Prostate gland (tissue), 2 donors: Measurements from ENCODE around the gene IL4. TPM values are rescaled to one million over a fixed set of nuclear protein-coding genes. Genes with fewer than 3 reads are reported as not detected.

Experiments used
- DNase-seq: peaks from one replicate; pipeline ENCODE4 v3.0.0-alpha.2; 2019; ENCODE audit warnings: low spot score
- H3K27ac ChIP-seq, 2 donors: fragments of 200-600 bp; sonication (generic); 2 replicates each; pipeline ENCODE4 v1.5.1; 2017 to 2019
- H3K27me3 ChIP-seq: fragments of 200-600 bp; sonication (generic); replicated peaks from 2 replicates; pipeline ENCODE4 v1.5.1; 2019; ENCODE audit not compliant: insufficient read depth
- H3K36me3 ChIP-seq, 2 donors: fragments of 200-600 bp; sonication (generic); 1 replicate in 1 of 2; 2 replicates in 1 of 2; pipeline versions ENCODE4 v1.5.1 to v1.8.1; 2017 to 2019
- H3K4me1 ChIP-seq: fragments of 200-600 bp; sonication (generic); replicated peaks from 2 replicates; pipeline ENCODE4 v1.5.1; 2019
- H3K4me3 ChIP-seq, 2 donors: fragments of 200-600 bp; sonication (generic); 2 replicates each; pipeline ENCODE4 v1.5.1; 2017 to 2019
- H3K9me3 ChIP-seq: fragments of 200-600 bp; sonication (generic); 2 replicates; pipeline ENCODE4 v1.5.1; 2017
- POLR2A ChIP-seq: fragments of 450-650 bp; IDR thresholded peaks from one replicate; pipeline ENCODE4 v1.6.1; 2016; ENCODE audit warnings: antibody characterized with exemption, mild to moderate bottlenecking
- POLR2AphosphoS5 ChIP-seq: sonication (generic); formaldehyde crosslinking; IDR thresholded peaks from one replicate; pipeline ENCODE4 v1.6.1; 2017; ENCODE audit warnings: antibody characterized with exemption
- WGBS: methylation state at CpG from one replicate; pipeline ENCODE4 v1.1.5; 2018; 5-methylcytosine and 5-hydroxymethylcytosine counted together
- intact Hi-C: fragments of 100-400 bp; cut with DNase I; formaldehyde crosslinking; loops from one replicate; pipeline ENCODE4 v1.14.2; 2022
- total RNA-seq, 2 donors: library from RNA; depleted of rRNA; stranded (reverse); fragments of >200 nt; gene quantifications; one replicate each; pipeline ENCODE4 v1.1.0, GENCODE V29; 2016
- TF ChIP-seq, protein P1 (sequence below), 4 experiments: fragments of 200-600 bp in 2 of 4; fragments of 450-650 bp in 2 of 4; sonication (generic) in 2 of 4; IDR thresholded peaks; 1 replicate in 3 of 4; 2 replicates in 1 of 4; pipeline ENCODE4 v1.5.1; 2016 to 2019; ENCODE audit warnings: antibody characterized with exemption in 4 of 4, mild to moderate bottlenecking in 2 of 4, moderate library complexity in 2 of 4

The IL4 gene
- total RNA-seq, 2 donors from 2014 or later = not detected

DNA sequence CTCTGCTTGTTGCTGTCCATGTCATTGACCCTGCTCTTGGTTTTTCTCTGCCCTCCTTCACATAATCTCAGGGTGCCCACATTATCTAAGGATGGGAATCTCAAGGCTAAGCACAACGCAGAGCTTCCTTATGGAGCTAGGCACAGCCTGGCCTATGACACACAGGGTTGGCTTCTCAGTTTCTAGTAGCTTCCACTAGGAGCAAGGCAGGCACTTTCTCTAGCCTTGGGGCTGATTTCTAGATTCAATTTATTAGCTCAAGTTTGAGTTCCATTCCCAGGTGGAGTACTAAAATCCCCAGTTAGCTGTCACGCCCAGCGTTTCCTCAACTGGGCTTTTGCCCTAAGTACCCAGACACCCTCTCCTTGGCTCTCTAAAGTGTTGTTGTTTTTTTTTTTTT is 12.4 kb downstream of the IL4 start:
- no peak overlapping the region for H3K4me3 ChIP-seq
- H3K27ac ChIP-seq = no peak overlapping the region
- no peaks in the 10 kb centered on the region for H3K36me3 ChIP-seq
- 94% methylated on average over 3 of the region's 3 CpGs for WGBS
- DNase-seq = no peak
- TF ChIP-seq, protein P1, sequence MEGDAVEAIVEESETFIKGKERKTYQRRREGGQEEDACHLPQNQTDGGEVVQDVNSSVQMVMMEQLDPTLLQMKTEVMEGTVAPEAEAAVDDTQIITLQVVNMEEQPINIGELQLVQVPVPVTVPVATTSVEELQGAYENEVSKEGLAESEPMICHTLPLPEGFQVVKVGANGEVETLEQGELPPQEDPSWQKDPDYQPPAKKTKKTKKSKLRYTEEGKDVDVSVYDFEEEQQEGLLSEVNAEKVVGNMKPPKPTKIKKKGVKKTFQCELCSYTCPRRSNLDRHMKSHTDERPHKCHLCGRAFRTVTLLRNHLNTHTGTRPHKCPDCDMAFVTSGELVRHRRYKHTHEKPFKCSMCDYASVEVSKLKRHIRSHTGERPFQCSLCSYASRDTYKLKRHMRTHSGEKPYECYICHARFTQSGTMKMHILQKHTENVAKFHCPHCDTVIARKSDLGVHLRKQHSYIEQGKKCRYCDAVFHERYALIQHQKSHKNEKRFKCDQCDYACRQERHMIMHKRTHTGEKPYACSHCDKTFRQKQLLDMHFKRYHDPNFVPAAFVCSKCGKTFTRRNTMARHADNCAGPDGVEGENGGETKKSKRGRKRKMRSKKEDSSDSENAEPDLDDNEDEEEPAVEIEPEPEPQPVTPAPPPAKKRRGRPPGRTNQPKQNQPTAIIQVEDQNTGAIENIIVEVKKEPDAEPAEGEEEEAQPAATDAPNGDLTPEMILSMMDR (IDR thresholded peaks at IDR 0.05) = no peak
- TF ChIP-seq POLR2AphosphoS5 = no peak
- TF ChIP-seq POLR2A = no peak
- intact Hi-C loops = no loop called here
- H3K9me3 ChIP-seq = no peaks in the 10 kb centered on the region
- H3K4me1 ChIP-seq = no peaks in the 10 kb centered on the region
- H3K27me3 ChIP-seq = no peaks in the 10 kb centered on the region

DNA sequence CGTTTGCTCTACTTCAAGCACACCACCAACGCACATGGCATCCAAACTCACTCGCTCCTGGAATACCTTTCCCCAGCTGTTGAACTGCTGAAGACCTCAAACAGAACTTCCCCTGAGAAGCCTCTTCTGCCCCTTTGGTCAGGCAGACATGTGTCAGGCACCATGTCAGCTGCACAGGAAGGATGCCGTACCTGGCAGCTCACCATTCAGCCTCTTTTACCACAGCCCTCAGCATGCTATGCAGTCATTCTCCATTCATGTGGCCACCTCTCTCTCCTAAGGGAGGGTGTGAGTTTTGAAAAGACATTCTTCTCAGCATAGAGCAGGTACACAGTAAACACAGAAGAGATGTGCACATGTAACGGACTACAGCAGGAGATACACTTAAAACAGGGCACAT is 14.2 kb downstream of the IL4 start:
- Histone ChIP-seq H3K4me1 (no peaks in the 10 kb centered on the region), H3K4me3 (no peak overlapping the region), H3K27ac (no peak overlapping the region), H3K36me3 (no peaks in the 10 kb centered on the region), H3K27me3 (no peaks in the 10 kb centered on the region), H3K9me3 (no peaks in the 10 kb centered on the region)
- DNase-seq = no peak
- 87% methylated on average over 5 of the region's 5 CpGs for WGBS
- TF ChIP-seq POLR2A = no peak
- TF ChIP-seq, protein P1 (IDR thresholded peaks at IDR 0.05) = no peak
- no peak for TF ChIP-seq POLR2AphosphoS5
- intact Hi-C loops = no loop called here

DNA sequence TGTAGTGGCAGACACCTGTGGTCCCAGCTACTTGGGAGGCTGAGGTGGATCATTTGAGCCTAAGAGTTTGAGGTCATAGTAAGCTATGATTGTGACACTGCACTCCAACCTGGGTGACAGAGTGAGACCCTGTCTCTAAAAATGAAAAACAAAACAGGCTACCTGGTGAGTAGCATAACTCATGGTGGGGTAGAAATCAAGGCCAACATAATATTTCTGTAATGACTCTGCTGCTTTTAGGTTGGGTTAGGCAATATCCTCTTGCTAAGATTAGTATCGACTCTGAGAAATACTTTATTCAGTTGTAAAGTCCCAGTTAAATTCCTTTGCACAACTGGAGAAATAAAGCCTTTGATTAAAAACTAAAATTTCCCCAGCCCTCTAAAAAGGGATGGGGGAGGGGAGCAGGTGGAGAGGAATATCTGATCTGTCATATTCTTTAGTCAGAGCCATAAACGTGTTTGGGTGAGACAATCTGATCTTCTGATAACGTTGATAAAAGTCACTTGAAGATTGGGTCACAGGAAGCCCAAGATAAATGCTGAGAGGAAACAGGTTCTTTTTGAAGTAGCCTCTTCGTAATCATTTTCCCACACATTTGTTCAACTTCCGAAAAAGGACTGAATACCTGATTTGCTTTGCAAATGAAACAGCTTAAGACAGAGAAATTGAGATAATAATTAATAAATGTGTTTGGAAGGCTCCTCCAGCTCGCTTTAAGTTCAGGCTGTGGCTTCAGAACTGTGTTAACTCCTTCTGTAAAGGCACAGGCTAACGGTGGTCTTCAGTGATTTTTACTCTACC is 14.9 kb downstream of the IL4 start:
- no peak for TF ChIP-seq POLR2AphosphoS5
- TF ChIP-seq, protein P1 (IDR thresholded peaks at IDR 0.05) = no peak
- TF ChIP-seq POLR2A = no peak

DNA sequence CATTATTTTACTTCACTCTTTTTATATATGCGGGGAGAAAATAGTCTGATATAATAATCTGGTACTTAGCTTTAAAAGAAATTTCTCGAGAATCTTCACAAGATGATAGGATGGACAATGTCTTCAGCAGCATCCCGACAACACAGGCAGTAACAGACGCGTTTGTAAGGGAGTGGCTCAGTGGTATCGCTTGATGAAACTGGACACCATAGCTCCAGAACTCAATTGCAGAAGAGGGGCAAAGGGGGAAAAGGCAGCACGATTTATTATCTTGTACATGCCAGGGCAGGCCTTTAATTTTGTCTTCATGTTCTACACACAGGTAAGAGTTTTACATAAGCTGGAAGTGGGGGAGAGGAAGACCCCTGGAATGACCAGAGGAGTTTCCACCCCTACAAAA is 15.7 kb downstream of the IL4 start:
- no peak overlapping the region for H3K27ac ChIP-seq
- WGBS = 48% methylated on average over 7 of the region's 7 CpGs

More for the DNA sequence above, 14.9 kb downstream of the IL4 start:
- Histone ChIP-seq H3K4me1 (no peaks in the 10 kb centered on the region), H3K27me3 (no peaks in the 10 kb centered on the region), H3K36me3 (no peaks in the 10 kb centered on the region), H3K27ac (no peak overlapping the region), H3K9me3 (no peaks in the 10 kb centered on the region), H3K4me3 (no peak overlapping the region)
- intact Hi-C loops = no loop called here
- no peak for DNase-seq
- WGBS = 52% methylated on average over 7 of the region's 7 CpGs

More for the DNA sequence above, 15.7 kb downstream of the IL4 start:
- TF ChIP-seq, protein P1 (IDR thresholded peaks at IDR 0.05) = no peak
- TF ChIP-seq POLR2A = no peak
- TF ChIP-seq POLR2AphosphoS5 = no peak
- intact Hi-C loops = no loop called here
- Histone ChIP-seq H3K4me3 (no peak overlapping the region), H3K27me3 (no peaks in the 10 kb centered on the region), H3K9me3 (no peaks in the 10 kb centered on the region), H3K4me1 (no peaks in the 10 kb centered on the region), H3K36me3 (no peaks in the 10 kb centered on the region)
- no peak for DNase-seq
